Mucosa of stomach (tissue), 1 donor: ENCODE data around the gene SUGCT.

Source experiments
- H3K27me3 ChIP-seq: one replicate; pipeline ENCODE4 v1.7.0; 2013; ENCODE audit warnings: mild to moderate bottlenecking, low read length; ENCODE audit not compliant: control insufficient read depth, insufficient read depth
- H3K36me3 ChIP-seq: one replicate; pipeline ENCODE4 v1.7.0; 2013; ENCODE audit warnings: low read length; ENCODE audit not compliant: control insufficient read depth, insufficient read depth
- H3K4me1 ChIP-seq: one replicate; pipeline ENCODE4 v1.7.0; 2013; ENCODE audit warnings: mild to moderate bottlenecking, low read length; ENCODE audit not compliant: control insufficient read depth, insufficient read depth
- H3K4me3 ChIP-seq: one replicate; pipeline ENCODE4 v1.7.0; 2013; ENCODE audit warnings: low read length
- H3K9ac ChIP-seq: one replicate; pipeline ENCODE4 v1.7.0; 2013; ENCODE audit warnings: mild to moderate bottlenecking, low read length, moderate library complexity
- H3K9me3 ChIP-seq: one replicate; pipeline ENCODE4 v1.7.0; 2013; ENCODE audit warnings: mild to moderate bottlenecking, low read length, moderate library complexity; ENCODE audit not compliant: control insufficient read depth
- donor health status: Pancreatic carcinoma.

The SUGCT gene

DNA sequence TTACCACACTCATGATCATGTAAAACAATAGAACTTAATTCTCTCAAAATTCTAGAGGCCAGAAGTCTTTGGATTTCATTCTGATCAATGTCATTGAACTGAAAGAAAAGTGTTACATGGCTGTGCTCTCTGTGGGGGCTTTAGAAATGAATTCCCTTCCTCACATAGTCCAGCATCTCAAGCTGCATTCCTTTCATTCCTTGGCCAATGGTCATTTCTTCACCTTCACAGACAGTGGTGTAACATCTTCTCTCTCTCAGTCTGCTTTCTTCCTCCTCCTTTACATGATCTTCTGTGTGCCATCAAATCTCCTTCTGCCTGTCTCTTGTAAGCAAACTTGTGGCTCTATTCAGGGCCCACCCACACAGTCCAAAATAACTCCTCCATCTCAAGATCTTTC lies 735.3 kb downstream of the SUGCT start:
- Histone ChIP-seq H3K4me1 (no peaks in the 10 kb centered on the region), H3K36me3 (no peaks in the 10 kb centered on the region), H3K27me3 (no peaks in the 10 kb centered on the region), H3K4me3 (no peak overlapping the region), H3K9ac (no peak overlapping the region), H3K9me3 (no peaks in the 10 kb centered on the region)

GRCh38 chr7:40873248-40873647 lies 738.4 kb downstream of the SUGCT start:
- Histone ChIP-seq H3K36me3 (no peaks in the 10 kb centered on the region), H3K4me1 (no peaks in the 10 kb centered on the region), H3K9ac (no peak overlapping the region), H3K9me3 (no peaks in the 10 kb centered on the region), H3K27me3 (no peaks in the 10 kb centered on the region), H3K4me3 (no peak overlapping the region)

GRCh38 chr7:40874756-40875155 lies 740.0 kb downstream of the SUGCT start:
- no peak overlapping the region for H3K9ac ChIP-seq
- H3K4me3 ChIP-seq, result no peak overlapping the region
- no peaks in the 10 kb centered on the region for H3K4me1 ChIP-seq
- H3K9me3 ChIP-seq, result no peaks in the 10 kb centered on the region
- no peaks in the 10 kb centered on the region for H3K27me3 ChIP-seq
- H3K36me3 ChIP-seq, result no peaks in the 10 kb centered on the region

- no peaks in the 10 kb centered on the region for H3K36me3 ChIP-seq
- H3K27me3 ChIP-seq, result no peaks in the 10 kb centered on the region
- H3K9ac ChIP-seq, result no peak overlapping the region
- H3K4me1 ChIP-seq, result no peaks in the 10 kb centered on the region
- no peaks in the 10 kb centered on the region for H3K9me3 ChIP-seq
- H3K4me3 ChIP-seq, result no peak overlapping the region
These were observed 741.8 kb downstream of the SUGCT start for GRCh38 chr7:40876601-40877000.

GRCh38 chr7:40879941-40880543 lies 745.2 kb downstream of the SUGCT start:
- no peaks in the 10 kb centered on the region for H3K36me3 ChIP-seq
- H3K9me3 ChIP-seq, result no peaks in the 10 kb centered on the region
- H3K9ac ChIP-seq, result no peak overlapping the region
- no peaks in the 10 kb centered on the region for H3K27me3 ChIP-seq
- H3K4me3 ChIP-seq, result no peak overlapping the region
- no peaks in the 10 kb centered on the region for H3K4me1 ChIP-seq

- no peaks in the 10 kb centered on the region for H3K4me1 ChIP-seq
- no peaks in the 10 kb centered on the region for H3K9me3 ChIP-seq
These were observed 745.8 kb downstream of the SUGCT start for GRCh38 chr7:40880581-40880980.

GRCh38 chr7:40881405-40881926 lies 746.7 kb downstream of the SUGCT start:
- no peaks in the 10 kb centered on the region for H3K4me1 ChIP-seq
- no peak overlapping the region for H3K4me3 ChIP-seq
- H3K9me3 ChIP-seq, result no peaks in the 10 kb centered on the region
- no peaks in the 10 kb centered on the region for H3K36me3 ChIP-seq
- no peak overlapping the region for H3K9ac ChIP-seq
- no peaks in the 10 kb centered on the region for H3K27me3 ChIP-seq

More at GRCh38 chr7:40880581-40880980, 745.8 kb downstream of the SUGCT start:
- Histone ChIP-seq H3K36me3 (no peaks in the 10 kb centered on the region), H3K9ac (no peak overlapping the region), H3K27me3 (no peaks in the 10 kb centered on the region), H3K4me3 (no peak overlapping the region)

- Histone ChIP-seq H3K27me3 (no peaks in the 10 kb centered on the region), H3K9me3 (no peaks in the 10 kb centered on the region), H3K9ac (no peak overlapping the region), H3K36me3 (no peaks in the 10 kb centered on the region), H3K4me3 (no peak overlapping the region), H3K4me1 (no peaks in the 10 kb centered on the region)
These were observed 747.4 kb downstream of the SUGCT start for GRCh38 chr7:40882071-40882658.

- H3K4me3 ChIP-seq, result no peak overlapping the region
- no peak overlapping the region for H3K9ac ChIP-seq
- no peaks in the 10 kb centered on the region for H3K9me3 ChIP-seq
- H3K27me3 ChIP-seq, result no peaks in the 10 kb centered on the region
- no peaks in the 10 kb centered on the region for H3K36me3 ChIP-seq
- H3K4me1 ChIP-seq, result no peaks in the 10 kb centered on the region
These were observed 749.0 kb downstream of the SUGCT start for GRCh38 chr7:40883826-40884225.

DNA sequence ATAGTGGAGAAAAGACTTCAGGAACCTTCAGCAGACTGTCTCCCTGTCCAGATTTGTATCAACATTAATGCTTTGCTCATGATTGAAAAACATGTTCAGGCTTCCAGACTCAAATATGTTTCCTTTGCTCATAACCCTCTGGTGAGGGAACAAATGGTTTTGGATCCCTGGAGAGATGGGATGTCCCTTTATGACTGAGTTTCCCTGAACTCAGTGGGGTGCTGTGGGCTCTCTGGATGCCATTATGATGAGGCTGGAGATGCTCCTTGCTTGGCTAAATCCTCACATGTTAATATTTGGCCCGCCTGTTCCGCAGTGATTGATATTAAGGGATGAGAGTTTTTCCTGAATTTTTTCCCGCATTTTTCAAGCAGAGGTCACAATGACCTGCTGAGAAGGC lies 749.4 kb downstream of the SUGCT start:
- H3K9ac ChIP-seq, result no peak overlapping the region
- H3K36me3 ChIP-seq, result no peaks in the 10 kb centered on the region
- no peaks in the 10 kb centered on the region for H3K4me1 ChIP-seq
- no peak overlapping the region for H3K4me3 ChIP-seq
- H3K9me3 ChIP-seq, result no peaks in the 10 kb centered on the region
- H3K27me3 ChIP-seq, result no peaks in the 10 kb centered on the region

DNA sequence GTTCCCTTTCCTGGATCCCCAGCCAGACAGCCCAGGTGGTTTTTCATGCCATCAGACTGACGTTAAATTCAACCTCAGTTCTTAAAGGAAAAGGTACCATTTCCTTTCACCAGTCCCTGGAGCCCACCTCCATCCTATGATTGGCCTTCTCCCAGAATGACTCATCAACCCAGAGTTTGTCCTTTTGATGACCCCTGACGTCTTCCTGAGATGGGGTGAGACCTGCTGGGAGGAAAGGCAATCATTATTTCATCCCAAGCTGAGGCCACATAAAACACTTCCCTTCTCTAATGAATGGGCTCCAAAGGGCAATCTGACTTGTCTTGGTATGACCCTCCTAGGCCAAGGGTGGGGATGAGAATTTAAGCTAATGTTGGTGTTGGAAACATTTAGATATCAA lies 750.7 kb downstream of the SUGCT start:
- H3K9me3 ChIP-seq, result no peaks in the 10 kb centered on the region
- no peaks in the 10 kb centered on the region for H3K36me3 ChIP-seq
- H3K27me3 ChIP-seq, result no peaks in the 10 kb centered on the region
- H3K4me3 ChIP-seq, result no peak overlapping the region
- H3K9ac ChIP-seq, result no peak overlapping the region
- H3K4me1 ChIP-seq, result no peaks in the 10 kb centered on the region

GRCh38 chr7:40887099-40887498 lies 752.3 kb downstream of the SUGCT start:
- H3K27me3 ChIP-seq, result no peaks in the 10 kb centered on the region

More at GRCh38 chr7:40887099-40887498, 752.3 kb downstream of the SUGCT start:
- H3K9ac ChIP-seq, result no peak overlapping the region
- H3K9me3 ChIP-seq, result no peaks in the 10 kb centered on the region
- no peaks in the 10 kb centered on the region for H3K36me3 ChIP-seq
- H3K4me3 ChIP-seq, result no peak overlapping the region
- H3K4me1 ChIP-seq, result no peaks in the 10 kb centered on the region
